OCI-LY1 (cell line): ENCODE results near the gene JAKMIP2.

ENCODE experiments used
- H2AFZ ChIP-seq: fragments of 200-600 bp; sonication (generic), shearing (Covaris generic); 2 replicates; pipeline ENCODE4 v1.6.0; 2014; ENCODE audit warnings: antibody characterized with exemption, mild to moderate bottlenecking, low read length
- H3F3A ChIP-seq: fragments of 200-600 bp; sonication (generic), shearing (Covaris generic); 2 replicates; pipeline ENCODE4 v1.6.0; 2014; ENCODE audit warnings: mild to moderate bottlenecking, antibody characterized with exemption, low read length, moderate library complexity; ENCODE audit not compliant: insufficient read depth
- H3K27ac ChIP-seq: fragments of 200-600 bp; sonication (generic); 2 replicates; pipeline ENCODE4 v1.5.1; 2014; ENCODE audit warnings: low read length, mixed run types, mild to moderate bottlenecking, low read depth; ENCODE audit not compliant: poor library complexity, severe bottlenecking
- H3K27me3 ChIP-seq: fragments of 200-600 bp; sonication (generic); 2 replicates; pipeline ENCODE4 v1.6.0; 2014; ENCODE audit warnings: antibody characterized with exemption, mild to moderate bottlenecking, low read length, moderate library complexity; ENCODE audit not compliant: insufficient read depth
- H3K36me3 ChIP-seq: fragments of 200-600 bp; sonication (generic); 2 replicates; pipeline ENCODE4 v1.6.1; 2014; ENCODE audit warnings: mild to moderate bottlenecking, antibody characterized with exemption, low read length, moderate library complexity, mixed read lengths; ENCODE audit not compliant: insufficient read depth
- H3K4me1 ChIP-seq: fragments of 200-600 bp; sonication (generic); 2 replicates; pipeline ENCODE4 v1.5.1; 2014; ENCODE audit warnings: mild to moderate bottlenecking, low read length, moderate library complexity; ENCODE audit not compliant: insufficient read depth, severe bottlenecking
- H3K4me2 ChIP-seq: fragments of 200-600 bp; sonication (generic), shearing (Covaris generic); 2 replicates; pipeline ENCODE4 v1.6.1; 2014; ENCODE audit warnings: low read length
- H3K4me3 ChIP-seq: fragments of 200-600 bp; sonication (generic); 2 replicates; pipeline ENCODE4 v1.5.1; 2014; ENCODE audit warnings: low read length, low read depth, mild to moderate bottlenecking, mixed read lengths; ENCODE audit not compliant: poor library complexity, severe bottlenecking
- H3K79me2 ChIP-seq: fragments of 200-600 bp; shearing (Covaris generic); 2 replicates; pipeline ENCODE4 v1.6.1; 2016; ENCODE audit warnings: mixed run types, low read length, mixed read lengths; ENCODE audit not compliant: insufficient read depth
- H3K9ac ChIP-seq: fragments of 200-600 bp; sonication (generic), shearing (Covaris generic); 2 replicates; pipeline ENCODE4 v1.6.1; 2014; ENCODE audit warnings: mild to moderate bottlenecking, low read length, mixed read lengths
- H3K9me2 ChIP-seq: fragments of 200-600 bp; sonication (generic), shearing (Covaris generic); 2 replicates; pipeline ENCODE4 v1.6.1; 2014; ENCODE audit warnings: low read depth, mild to moderate bottlenecking, low read length, mixed read lengths
- H3K9me3 ChIP-seq: fragments of 200-600 bp; shearing (Covaris generic); 2 replicates; pipeline ENCODE4 v1.6.1; 2014; ENCODE audit warnings: low read length, mixed read lengths
- H4K20me1 ChIP-seq: fragments of 200-600 bp; sonication (generic), shearing (Covaris generic); 2 replicates; pipeline ENCODE4 v1.6.0; 2016; ENCODE audit warnings: mild to moderate bottlenecking, low read length; ENCODE audit not compliant: insufficient read depth
- EZH2 ChIP-seq: fragments of 200-600 bp; sonication (generic), shearing (Covaris generic); IDR thresholded peaks from 2 replicates; pipeline ENCODE4 v1.8.0; 2017; ENCODE audit warnings: borderline replicate concordance, mixed run types, mild to moderate bottlenecking, antibody characterized with exemption, low read length, moderate library complexity, mixed read lengths
- TF ChIP-seq, protein P1 (sequence below): fragments of 200-600 bp; sonication (generic), shearing (Covaris generic); IDR thresholded peaks from 2 replicates; pipeline ENCODE4 v1.5.1; 2017; ENCODE audit warnings: mild to moderate bottlenecking, antibody characterized with exemption, low read length, moderate library complexity, mixed read lengths

The JAKMIP2 gene

DNA sequence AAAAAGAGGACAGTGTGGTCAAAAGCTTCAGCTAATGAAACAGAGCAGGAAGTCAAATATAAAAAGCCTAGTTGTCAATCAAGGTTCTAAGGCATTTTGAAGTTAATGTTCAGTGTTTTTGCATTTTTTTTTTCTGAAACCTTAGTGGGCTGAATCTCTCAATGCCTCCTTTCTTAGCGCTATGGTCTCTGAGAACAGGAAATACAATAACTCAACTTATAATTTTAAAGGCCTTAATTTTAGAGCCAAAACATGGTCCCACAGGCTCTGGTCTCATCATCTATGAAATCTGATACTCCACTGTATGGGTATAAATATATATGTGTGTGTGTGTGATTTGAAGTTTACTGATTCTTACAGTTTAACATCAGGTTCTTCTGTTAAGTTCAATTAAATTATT, 209.3 kb downstream of the JAKMIP2 start:
- no peak overlapping the region for H3K27ac ChIP-seq
- H3K4me2 ChIP-seq: no peak overlapping the region
- no peaks in the 10 kb centered on the region for H3F3A ChIP-seq
- H3K79me2 ChIP-seq: no peaks in the 10 kb centered on the region
- H3K4me1 ChIP-seq: no peaks in the 10 kb centered on the region
- no peaks in the 10 kb centered on the region for H3K9me2 ChIP-seq
- TF ChIP-seq, protein P1, sequence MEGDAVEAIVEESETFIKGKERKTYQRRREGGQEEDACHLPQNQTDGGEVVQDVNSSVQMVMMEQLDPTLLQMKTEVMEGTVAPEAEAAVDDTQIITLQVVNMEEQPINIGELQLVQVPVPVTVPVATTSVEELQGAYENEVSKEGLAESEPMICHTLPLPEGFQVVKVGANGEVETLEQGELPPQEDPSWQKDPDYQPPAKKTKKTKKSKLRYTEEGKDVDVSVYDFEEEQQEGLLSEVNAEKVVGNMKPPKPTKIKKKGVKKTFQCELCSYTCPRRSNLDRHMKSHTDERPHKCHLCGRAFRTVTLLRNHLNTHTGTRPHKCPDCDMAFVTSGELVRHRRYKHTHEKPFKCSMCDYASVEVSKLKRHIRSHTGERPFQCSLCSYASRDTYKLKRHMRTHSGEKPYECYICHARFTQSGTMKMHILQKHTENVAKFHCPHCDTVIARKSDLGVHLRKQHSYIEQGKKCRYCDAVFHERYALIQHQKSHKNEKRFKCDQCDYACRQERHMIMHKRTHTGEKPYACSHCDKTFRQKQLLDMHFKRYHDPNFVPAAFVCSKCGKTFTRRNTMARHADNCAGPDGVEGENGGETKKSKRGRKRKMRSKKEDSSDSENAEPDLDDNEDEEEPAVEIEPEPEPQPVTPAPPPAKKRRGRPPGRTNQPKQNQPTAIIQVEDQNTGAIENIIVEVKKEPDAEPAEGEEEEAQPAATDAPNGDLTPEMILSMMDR: no peak
- TF ChIP-seq EZH2: no peak
- no peaks in the 10 kb centered on the region for H3K27me3 ChIP-seq
- no peak overlapping the region for H3K9ac ChIP-seq
- no peak overlapping the region for H2AFZ ChIP-seq
- H3K4me3 ChIP-seq: no peak overlapping the region
- H3K9me3 ChIP-seq: no peaks in the 10 kb centered on the region
- no peaks in the 10 kb centered on the region for H4K20me1 ChIP-seq
- H3K36me3 ChIP-seq: no peaks in the 10 kb centered on the region

DNA sequence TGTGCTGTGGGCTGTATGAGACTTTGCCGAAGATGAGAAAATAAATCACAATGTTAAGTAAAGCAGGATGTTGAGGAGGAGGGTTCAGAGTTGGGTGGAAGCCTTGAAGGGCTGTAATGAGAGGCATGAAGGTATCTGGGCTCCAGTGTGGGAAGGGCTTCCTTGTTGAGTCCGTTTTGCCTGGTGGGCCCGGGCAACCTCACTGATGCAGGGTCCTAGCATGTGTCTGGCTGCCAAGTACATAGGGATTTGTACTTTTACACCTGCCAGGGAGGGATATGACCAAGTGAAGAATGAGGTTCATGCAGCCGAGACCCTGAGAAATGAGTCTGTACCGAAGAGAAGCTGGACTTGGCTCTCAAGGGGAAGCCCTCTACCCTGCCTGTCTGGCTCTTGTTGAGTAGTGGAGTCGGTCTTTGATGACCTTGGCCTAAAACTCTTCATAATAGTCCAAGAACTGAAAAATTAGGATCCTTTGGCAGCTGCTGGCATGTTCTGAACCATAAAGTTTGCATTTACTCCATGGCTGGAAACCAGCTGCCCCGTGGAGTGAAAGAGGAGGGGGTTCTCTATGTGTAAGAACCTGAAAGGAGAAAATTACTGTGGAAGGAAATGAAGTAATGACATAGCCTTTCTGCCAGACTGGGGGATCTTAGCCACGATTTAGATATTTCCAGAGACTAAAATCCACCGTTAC, 213.7 kb downstream of the JAKMIP2 start:
- TF ChIP-seq, protein P1: no peak
- H3K36me3 ChIP-seq: no peaks in the 10 kb centered on the region
- no peaks in the 10 kb centered on the region for H3K9me2 ChIP-seq
- H3K79me2 ChIP-seq: no peaks in the 10 kb centered on the region
- no peak overlapping the region for H2AFZ ChIP-seq
- H3K9me3 ChIP-seq: no peaks in the 10 kb centered on the region
- no peaks in the 10 kb centered on the region for H3K27me3 ChIP-seq
- no peak overlapping the region for H3K4me2 ChIP-seq
- no peaks in the 10 kb centered on the region for H3F3A ChIP-seq
- H3K4me1 ChIP-seq: no peaks in the 10 kb centered on the region
- no peak overlapping the region for H3K4me3 ChIP-seq
- H4K20me1 ChIP-seq: no peaks in the 10 kb centered on the region
- H3K9ac ChIP-seq: no peak overlapping the region
- H3K27ac ChIP-seq: no peak overlapping the region

DNA sequence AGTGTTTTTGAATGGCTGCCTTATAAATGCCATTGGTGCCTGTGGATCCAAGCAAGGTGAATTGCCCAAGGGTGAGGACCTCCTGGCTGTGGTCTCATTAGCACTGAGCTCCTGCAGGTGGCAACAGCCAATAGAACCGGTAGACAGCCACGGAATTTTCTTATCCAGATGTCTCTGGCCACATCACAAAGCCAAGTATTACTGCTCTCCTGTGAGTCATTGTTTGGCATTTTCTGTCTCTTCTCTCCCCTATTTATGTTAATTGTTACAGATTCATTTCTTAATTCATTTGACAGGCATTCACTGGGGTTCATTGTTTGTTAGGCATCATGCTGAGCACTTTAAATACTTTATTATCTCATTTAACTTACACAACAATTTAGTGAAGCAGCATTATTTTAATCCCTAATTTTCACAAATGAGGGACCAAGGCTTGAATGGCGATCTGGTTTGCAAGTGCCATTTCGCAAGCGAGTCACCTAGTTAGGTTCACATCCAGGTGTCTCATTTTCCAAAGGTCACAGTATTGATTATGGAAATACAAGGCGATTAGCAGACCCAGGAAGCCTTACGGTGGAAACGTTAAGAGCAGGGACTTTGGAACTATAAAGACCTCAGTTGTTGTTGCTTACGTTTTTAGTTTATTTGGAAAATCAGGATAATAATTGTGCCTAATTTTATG, 214.5 kb downstream of the JAKMIP2 start:
- Histone ChIP-seq H3K4me3 (no peak overlapping the region), H4K20me1 (no peaks in the 10 kb centered on the region), H3K27me3 (no peaks in the 10 kb centered on the region), H3K36me3 (no peaks in the 10 kb centered on the region), H3K4me1 (no peaks in the 10 kb centered on the region), H3K9me2 (no peaks in the 10 kb centered on the region), H3K9ac (no peak overlapping the region), H2AFZ (no peak overlapping the region), H3K79me2 (no peaks in the 10 kb centered on the region), H3K27ac (no peak overlapping the region), H3K9me3 (no peaks in the 10 kb centered on the region), H3K4me2 (no peak overlapping the region), H3F3A (no peaks in the 10 kb centered on the region)
- no peak for TF ChIP-seq EZH2
- TF ChIP-seq, protein P1: no peak
